ENCODE measurements around the gene CTNS. TPM values are rescaled to one million over a fixed set of nuclear protein-coding genes. Genes with fewer than 3 reads are reported as not detected.

Gene CTNS
- polyA plus RNA-seq, 1 donor from 2014 or later, result 8.8 TPM

DNA sequence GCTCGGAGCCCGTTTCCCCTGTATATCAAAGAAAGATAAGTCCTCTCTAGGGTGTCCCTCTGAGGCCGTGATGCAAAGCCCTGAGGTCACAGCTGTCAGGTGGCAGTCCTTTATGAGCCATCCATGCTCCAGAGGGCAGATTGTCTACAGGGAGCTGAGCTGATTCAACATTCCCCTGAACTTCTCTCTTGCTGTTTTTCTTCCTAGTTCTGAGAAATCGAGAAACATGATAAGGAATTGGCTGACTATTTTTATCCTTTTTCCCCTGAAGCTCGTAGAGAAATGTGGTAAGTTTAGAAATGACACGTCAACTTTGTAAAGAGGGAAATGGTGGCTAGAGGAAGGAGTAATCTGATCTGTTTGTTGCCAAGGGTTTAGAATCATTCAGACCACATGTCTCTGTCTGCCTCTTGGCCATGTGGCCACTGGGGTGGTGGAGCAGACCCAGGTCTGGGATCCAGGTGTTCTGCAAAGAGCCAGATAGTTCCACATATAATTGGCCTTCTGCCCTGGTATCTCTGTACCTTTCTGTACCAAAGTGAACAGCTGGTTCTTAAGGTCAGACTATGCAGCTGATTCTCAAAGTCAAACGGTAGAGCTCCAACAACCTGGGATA is 3.5 kb downstream of the CTNS start:
- Histone ChIP-seq H3K4me2 (ENCODE audit: low read length) (no peak overlapping the region), H3K9me2 (ENCODE audit: insufficient read depth, low read length) (no peaks in the 10 kb centered on the region), H2AFZ (ENCODE audit: low read depth, low read length) (no peak overlapping the region), H4K20me1 (ENCODE audit: insufficient read depth) (no peaks in the 10 kb centered on the region), H3K27ac (ENCODE audit: low read length) (no peak overlapping the region), H3K4me3 (ENCODE audit: low read length) (no peak overlapping the region), H3F3A (ENCODE audit: insufficient read depth, low read length, poor library complexity, severe bottlenecking) (no peaks in the 10 kb centered on the region), H3K9ac (ENCODE audit: low read length) (no peak overlapping the region), H3K36me3 (ENCODE audit: insufficient read depth, low read length) (no peaks in the 10 kb centered on the region), H3K79me2 (replicated peaks; ENCODE audit: insufficient read depth, low read length) (peaks cover 5% of the 10 kb centered on the region), H3K27me3 (ENCODE audit: insufficient read depth, low read depth, low read length) (no peaks in the 10 kb centered on the region), H3K9me3 (ENCODE audit: low read length) (no peaks in the 10 kb centered on the region)
- TF ChIP-seq RAD21 (conservative IDR thresholded peaks at IDR 0.05) (no peak), EZH2 (IDR thresholded peaks at IDR 0.05; ENCODE audit: borderline replicate concordance, insufficient read depth, low read length, poor library complexity, severe bottlenecking) (no peak), EP300 (conservative IDR thresholded peaks at IDR 0.05; ENCODE audit: poor library complexity, severe bottlenecking) (no peak), SMC3 (conservative IDR thresholded peaks at IDR 0.05; ENCODE audit: poor library complexity) (no peak), CTCF (IDR thresholded peaks at IDR 0.05; ENCODE audit: poor library complexity, severe bottlenecking) (no peak), POLR2AphosphoS5 (IDR thresholded peaks at IDR 0.05) (no peak), MXI1 (conservative IDR thresholded peaks at IDR 0.05; ENCODE audit: poor library complexity, severe bottlenecking) (no peak), TAF1 (IDR thresholded peaks at IDR 0.05; ENCODE audit: low read depth) (no peak)
- TF ChIP-seq, protein P1, sequence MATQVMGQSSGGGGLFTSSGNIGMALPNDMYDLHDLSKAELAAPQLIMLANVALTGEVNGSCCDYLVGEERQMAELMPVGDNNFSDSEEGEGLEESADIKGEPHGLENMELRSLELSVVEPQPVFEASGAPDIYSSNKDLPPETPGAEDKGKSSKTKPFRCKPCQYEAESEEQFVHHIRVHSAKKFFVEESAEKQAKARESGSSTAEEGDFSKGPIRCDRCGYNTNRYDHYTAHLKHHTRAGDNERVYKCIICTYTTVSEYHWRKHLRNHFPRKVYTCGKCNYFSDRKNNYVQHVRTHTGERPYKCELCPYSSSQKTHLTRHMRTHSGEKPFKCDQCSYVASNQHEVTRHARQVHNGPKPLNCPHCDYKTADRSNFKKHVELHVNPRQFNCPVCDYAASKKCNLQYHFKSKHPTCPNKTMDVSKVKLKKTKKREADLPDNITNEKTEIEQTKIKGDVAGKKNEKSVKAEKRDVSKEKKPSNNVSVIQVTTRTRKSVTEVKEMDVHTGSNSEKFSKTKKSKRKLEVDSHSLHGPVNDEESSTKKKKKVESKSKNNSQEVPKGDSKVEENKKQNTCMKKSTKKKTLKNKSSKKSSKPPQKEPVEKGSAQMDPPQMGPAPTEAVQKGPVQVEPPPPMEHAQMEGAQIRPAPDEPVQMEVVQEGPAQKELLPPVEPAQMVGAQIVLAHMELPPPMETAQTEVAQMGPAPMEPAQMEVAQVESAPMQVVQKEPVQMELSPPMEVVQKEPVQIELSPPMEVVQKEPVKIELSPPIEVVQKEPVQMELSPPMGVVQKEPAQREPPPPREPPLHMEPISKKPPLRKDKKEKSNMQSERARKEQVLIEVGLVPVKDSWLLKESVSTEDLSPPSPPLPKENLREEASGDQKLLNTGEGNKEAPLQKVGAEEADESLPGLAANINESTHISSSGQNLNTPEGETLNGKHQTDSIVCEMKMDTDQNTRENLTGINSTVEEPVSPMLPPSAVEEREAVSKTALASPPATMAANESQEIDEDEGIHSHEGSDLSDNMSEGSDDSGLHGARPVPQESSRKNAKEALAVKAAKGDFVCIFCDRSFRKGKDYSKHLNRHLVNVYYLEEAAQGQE (IDR thresholded peaks at IDR 0.05; ENCODE audit: borderline replicate concordance), result no peak

DNA sequence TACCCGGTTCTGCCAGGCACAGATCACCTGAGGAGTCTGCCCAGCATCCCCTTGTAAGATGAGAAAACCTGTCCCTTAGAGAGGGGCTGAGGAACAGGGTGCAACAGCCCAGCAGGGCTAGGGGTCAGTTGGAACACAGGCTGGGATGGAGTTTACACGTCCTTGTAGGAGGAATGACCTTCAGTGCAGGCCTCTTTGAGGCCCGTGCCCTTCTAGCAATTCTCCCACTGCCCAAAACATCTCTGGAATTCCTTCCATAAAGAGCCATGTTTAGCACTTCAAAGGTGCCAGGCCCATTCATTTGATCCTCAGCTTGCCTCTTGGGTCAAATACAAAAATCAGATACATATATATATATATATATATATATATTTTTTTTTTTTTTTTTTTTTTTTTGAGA is 4.5 kb downstream of the CTNS start:
- Histone ChIP-seq H3K9me2 (ENCODE audit: insufficient read depth, low read length) (no peaks in the 10 kb centered on the region), H3K27ac (ENCODE audit: low read length) (no peak overlapping the region), H3K9me3 (ENCODE audit: low read length) (no peaks in the 10 kb centered on the region), H3K4me2 (ENCODE audit: low read length) (no peak overlapping the region), H3K27me3 (ENCODE audit: insufficient read depth, low read depth, low read length) (no peaks in the 10 kb centered on the region), H3K4me3 (ENCODE audit: low read length) (no peak overlapping the region), H3F3A (ENCODE audit: insufficient read depth, low read length, poor library complexity, severe bottlenecking) (no peaks in the 10 kb centered on the region), H3K9ac (ENCODE audit: low read length) (no peak overlapping the region), H3K79me2 (replicated peaks; ENCODE audit: insufficient read depth, low read length) (no peaks in the 10 kb centered on the region), H2AFZ (ENCODE audit: low read depth, low read length) (no peak overlapping the region), H3K36me3 (ENCODE audit: insufficient read depth, low read length) (no peaks in the 10 kb centered on the region), H4K20me1 (ENCODE audit: insufficient read depth) (no peaks in the 10 kb centered on the region)
- TF ChIP-seq EZH2 (IDR thresholded peaks at IDR 0.05; ENCODE audit: borderline replicate concordance, insufficient read depth, low read length, poor library complexity, severe bottlenecking) (no peak), SMC3 (conservative IDR thresholded peaks at IDR 0.05; ENCODE audit: poor library complexity) (no peak), EP300 (conservative IDR thresholded peaks at IDR 0.05; ENCODE audit: poor library complexity, severe bottlenecking) (no peak), TAF1 (IDR thresholded peaks at IDR 0.05; ENCODE audit: low read depth) (no peak), RAD21 (conservative IDR thresholded peaks at IDR 0.05) (no peak), MXI1 (conservative IDR thresholded peaks at IDR 0.05; ENCODE audit: poor library complexity, severe bottlenecking) (no peak), CTCF (IDR thresholded peaks at IDR 0.05; ENCODE audit: poor library complexity, severe bottlenecking) (no peak), POLR2AphosphoS5 (IDR thresholded peaks at IDR 0.05) (no peak)
- TF ChIP-seq, protein P1 (IDR thresholded peaks at IDR 0.05; ENCODE audit: borderline replicate concordance), result no peak
